ENCODE results near the gene GPR107.

DNA sequence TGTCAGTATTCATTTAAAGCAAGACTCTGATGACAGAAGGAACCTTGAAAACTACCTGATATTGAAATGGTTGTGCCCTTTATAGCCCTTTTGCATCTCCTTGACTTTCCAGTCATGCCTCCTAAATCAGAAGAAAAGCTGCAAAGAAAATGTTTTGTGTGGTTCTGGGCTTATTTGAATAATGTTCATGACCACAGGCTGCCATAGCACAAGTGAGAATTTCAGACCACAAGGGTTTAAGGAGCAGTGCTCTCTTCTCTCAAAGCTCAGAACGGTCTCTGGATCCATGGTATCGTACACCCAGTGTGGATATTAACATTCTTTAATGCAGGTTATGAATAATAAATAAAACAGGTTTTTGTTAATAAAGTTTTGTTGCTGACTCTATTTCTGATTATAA lies 54.2 kb downstream of the GPR107 start:
- TF ChIP-seq, protein P1, sequence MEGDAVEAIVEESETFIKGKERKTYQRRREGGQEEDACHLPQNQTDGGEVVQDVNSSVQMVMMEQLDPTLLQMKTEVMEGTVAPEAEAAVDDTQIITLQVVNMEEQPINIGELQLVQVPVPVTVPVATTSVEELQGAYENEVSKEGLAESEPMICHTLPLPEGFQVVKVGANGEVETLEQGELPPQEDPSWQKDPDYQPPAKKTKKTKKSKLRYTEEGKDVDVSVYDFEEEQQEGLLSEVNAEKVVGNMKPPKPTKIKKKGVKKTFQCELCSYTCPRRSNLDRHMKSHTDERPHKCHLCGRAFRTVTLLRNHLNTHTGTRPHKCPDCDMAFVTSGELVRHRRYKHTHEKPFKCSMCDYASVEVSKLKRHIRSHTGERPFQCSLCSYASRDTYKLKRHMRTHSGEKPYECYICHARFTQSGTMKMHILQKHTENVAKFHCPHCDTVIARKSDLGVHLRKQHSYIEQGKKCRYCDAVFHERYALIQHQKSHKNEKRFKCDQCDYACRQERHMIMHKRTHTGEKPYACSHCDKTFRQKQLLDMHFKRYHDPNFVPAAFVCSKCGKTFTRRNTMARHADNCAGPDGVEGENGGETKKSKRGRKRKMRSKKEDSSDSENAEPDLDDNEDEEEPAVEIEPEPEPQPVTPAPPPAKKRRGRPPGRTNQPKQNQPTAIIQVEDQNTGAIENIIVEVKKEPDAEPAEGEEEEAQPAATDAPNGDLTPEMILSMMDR (conservative IDR thresholded peaks at IDR 0.05 in 1 of 2, IDR thresholded peaks at IDR 0.05 in 1 of 2; ENCODE audit: extremely low read depth in 1 of 2, insufficient read depth in 1 of 2, low read depth in 1 of 2, low read length in 2 of 2) = no peak
- no peak for TF ChIP-seq EZH2 (IDR thresholded peaks at IDR 0.05; ENCODE audit: borderline replicate concordance, low read length)

All from mammary epithelial cell (primary cell).